Lower lobe of right lung (tissue), 2 donors: Measurements from ENCODE around the gene PEAK1. TPM values are rescaled to one million over a fixed set of nuclear protein-coding genes. Genes with fewer than 3 reads are reported as not detected.

Experiments
- ATAC-seq, 2 donors: fragments of 200-7000 bp; cut with Tn5 transposase; one replicate each; pipeline ENCODE4 v1.9.1; 2020 to 2022; ENCODE audit warnings: mild to moderate bottlenecking in 2 of 2, moderate library complexity in 2 of 2
- DNase-seq: peaks from one replicate; pipeline ENCODE4 v3.0.0-alpha.2; 2020
- H3K27ac ChIP-seq: fragments of 200-600 bp; one replicate; pipeline ENCODE4 v1.8.0; 2022
- H3K27me3 ChIP-seq: fragments of 200-600 bp; one replicate; pipeline ENCODE4 v1.8.0; 2022; ENCODE audit warnings: low read depth
- H3K36me3 ChIP-seq: fragments of 200-600 bp; one replicate; pipeline ENCODE4 v1.8.0; 2022; ENCODE audit warnings: mild to moderate bottlenecking
- H3K4me1 ChIP-seq: fragments of 200-600 bp; one replicate; pipeline ENCODE4 v1.8.0; 2022
- H3K4me3 ChIP-seq: fragments of 200-600 bp; one replicate; pipeline ENCODE4 v1.8.0; 2022; ENCODE audit warnings: mild to moderate bottlenecking
- H3K9me3 ChIP-seq: fragments of 200-600 bp; one replicate; pipeline ENCODE4 v1.8.0; 2022
- intact Hi-C: fragments of 100-400 bp; cut with DNase I; formaldehyde crosslinking; loops from one replicate; pipeline ENCODE4 v1.11.0; 2022
- total RNA-seq: library from RNA; stranded (reverse); fragmentation: NEBNext Ultra II Directional; extraction: Animal tissue kit (Norgen Biotek cat#: 25700); gene quantifications from one replicate; pipeline ENCODE4 v1.2.1, GENCODE V29; 2021
- TF ChIP-seq, protein P1 (sequence below): fragments of 200-600 bp; IDR thresholded peaks from one replicate; pipeline ENCODE4 v1.8.0; 2022; ENCODE audit warnings: antibody characterized with exemption, mild to moderate bottlenecking
- donor health status: DM: no; HTN: yes; CAD: no; lungs with severe emphysema.

PEAK1 gene
- total RNA-seq, 1 donor from 2014 or later = 112 TPM

DNA sequence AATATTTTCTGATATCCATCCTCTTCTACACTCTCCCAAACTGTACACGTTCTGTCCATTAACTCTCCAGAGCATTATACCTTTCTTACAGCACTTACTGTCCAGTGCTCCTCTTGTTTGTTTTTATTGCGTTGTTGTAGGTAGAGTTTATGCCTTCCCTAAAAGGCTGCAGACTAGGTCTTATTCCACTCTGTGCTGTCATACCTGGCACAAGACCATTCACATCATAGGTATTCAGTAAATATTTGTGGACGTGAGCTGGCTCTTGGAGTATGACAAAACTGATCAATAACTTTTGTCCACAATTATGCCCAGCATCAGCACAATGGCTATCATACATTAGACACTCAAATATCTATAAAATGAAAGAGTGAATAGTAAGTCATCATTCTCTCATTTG lies 5.2 kb upstream of the PEAK1 start:
- H3K27me3 ChIP-seq = no peaks in the 10 kb centered on the region
- ATAC-seq (no peak), DNase-seq (no peak)
- H3K27ac ChIP-seq = no peak overlapping the region
- intact Hi-C loops = no loop called here
- H3K4me3 ChIP-seq = no peak overlapping the region
- TF ChIP-seq, protein P1, sequence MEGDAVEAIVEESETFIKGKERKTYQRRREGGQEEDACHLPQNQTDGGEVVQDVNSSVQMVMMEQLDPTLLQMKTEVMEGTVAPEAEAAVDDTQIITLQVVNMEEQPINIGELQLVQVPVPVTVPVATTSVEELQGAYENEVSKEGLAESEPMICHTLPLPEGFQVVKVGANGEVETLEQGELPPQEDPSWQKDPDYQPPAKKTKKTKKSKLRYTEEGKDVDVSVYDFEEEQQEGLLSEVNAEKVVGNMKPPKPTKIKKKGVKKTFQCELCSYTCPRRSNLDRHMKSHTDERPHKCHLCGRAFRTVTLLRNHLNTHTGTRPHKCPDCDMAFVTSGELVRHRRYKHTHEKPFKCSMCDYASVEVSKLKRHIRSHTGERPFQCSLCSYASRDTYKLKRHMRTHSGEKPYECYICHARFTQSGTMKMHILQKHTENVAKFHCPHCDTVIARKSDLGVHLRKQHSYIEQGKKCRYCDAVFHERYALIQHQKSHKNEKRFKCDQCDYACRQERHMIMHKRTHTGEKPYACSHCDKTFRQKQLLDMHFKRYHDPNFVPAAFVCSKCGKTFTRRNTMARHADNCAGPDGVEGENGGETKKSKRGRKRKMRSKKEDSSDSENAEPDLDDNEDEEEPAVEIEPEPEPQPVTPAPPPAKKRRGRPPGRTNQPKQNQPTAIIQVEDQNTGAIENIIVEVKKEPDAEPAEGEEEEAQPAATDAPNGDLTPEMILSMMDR = no peak
- H3K36me3 ChIP-seq = no peaks in the 10 kb centered on the region
- H3K4me1 ChIP-seq = peaks cover 27% of the 10 kb centered on the region
- H3K9me3 ChIP-seq = no peaks in the 10 kb centered on the region

- H3K4me3 ChIP-seq = peak overlapping the region; percentile 93
- H3K27ac ChIP-seq = peak overlapping the region; percentile 89
- H3K36me3 ChIP-seq = no peaks in the 10 kb centered on the region
- DNase-seq (no peak), ATAC-seq (no peak)
- TF ChIP-seq, protein P1 = no peak
- peaks cover 43% of the 10 kb centered on the region for H3K4me1 ChIP-seq
- intact Hi-C loops = no loop called here
- no peaks in the 10 kb centered on the region for H3K9me3 ChIP-seq
- H3K27me3 ChIP-seq = no peaks in the 10 kb centered on the region
Measured at GRCh38 chr15:77421370-77421700, 1.4 kb upstream of the PEAK1 start.

DNA sequence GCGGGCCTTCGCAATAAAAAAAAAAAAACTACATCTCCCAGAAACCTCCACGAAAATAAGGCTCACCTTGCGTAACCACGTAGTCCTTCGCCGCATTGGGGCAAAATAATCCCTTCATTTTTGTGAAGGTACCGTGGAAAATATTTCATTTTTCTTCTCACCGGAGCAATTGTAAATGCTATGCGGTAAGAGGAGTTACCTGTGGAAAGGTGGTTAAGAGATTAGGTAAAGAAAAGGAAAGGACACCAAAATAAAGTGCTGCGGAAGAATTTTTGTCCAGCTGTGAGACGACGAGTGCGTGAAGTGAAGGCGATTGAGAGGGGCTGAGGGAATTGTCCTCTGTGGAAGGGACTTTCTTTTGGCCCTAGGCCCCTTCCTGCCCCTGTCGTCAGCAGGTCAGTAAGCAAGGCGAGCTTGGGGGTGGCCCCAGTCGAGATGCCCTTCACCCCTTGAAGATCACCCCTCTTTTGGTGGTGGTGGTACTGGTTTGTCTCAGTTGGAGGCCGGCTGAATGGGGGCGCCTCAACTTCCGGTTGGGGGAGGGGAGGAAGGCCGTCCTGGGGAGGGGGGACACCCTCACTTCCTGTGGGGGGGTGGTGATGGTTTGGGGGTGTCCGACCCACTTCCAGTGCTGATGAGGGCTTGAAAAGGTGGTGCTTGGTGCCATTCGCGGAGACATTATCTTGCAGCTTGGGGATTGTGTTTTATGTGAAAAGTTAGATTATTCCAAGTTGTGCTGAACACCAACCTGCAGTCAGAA lies 886 bp upstream of the PEAK1 start, which contains the start of gene HMG20A:
TSS of gene HMG20A (plus strand) at position 279 of the 760 bp plus-strand sequence. CDS start 37,520 bp downstream, outside the sequence.
- intact Hi-C loops = no loop called here
- peak; percentile 54 for DNase-seq

GRCh38 chr15:77418966-77419835 lies 703 bp downstream of the PEAK1 start:
- DNase-seq (peak; percentile 52), ATAC-seq (no peak)
- H3K4me1 ChIP-seq = peaks cover 56% of the 10 kb centered on the region
- H3K27ac ChIP-seq = peak overlapping the region; percentile 89
- no peaks in the 10 kb centered on the region for H3K27me3 ChIP-seq
- TF ChIP-seq, protein P1 = peak; percentile 31
- intact Hi-C loops = no loop called here
- H3K4me3 ChIP-seq = peak overlapping the region; percentile 93
- no peaks in the 10 kb centered on the region for H3K9me3 ChIP-seq
- no peaks in the 10 kb centered on the region for H3K36me3 ChIP-seq

More for the DNA sequence above, 886 bp upstream of the PEAK1 start, which contains the start of gene HMG20A:
- Histone ChIP-seq H3K27me3 (no peaks in the 10 kb centered on the region), H3K4me1 (peaks cover 48% of the 10 kb centered on the region), H3K27ac (peak within 1 kb of the TSS; percentile 89), H3K36me3 (no peaks in the 10 kb centered on the region), H3K4me3 (peak within 1 kb of the TSS; percentile 93), H3K9me3 (no peaks in the 10 kb centered on the region)
- TF ChIP-seq, protein P1 = no peak
- ATAC-seq = peak; percentile 62 to 75

- Histone ChIP-seq H3K36me3 (no peaks in the 10 kb centered on the region), H3K4me3 (peak overlapping the region; percentile 93), H3K27ac (peak overlapping the region; percentile 89), H3K27me3 (no peaks in the 10 kb centered on the region), H3K9me3 (no peaks in the 10 kb centered on the region), H3K4me1 (peaks cover 54% of the 10 kb centered on the region)
- ATAC-seq (no peak), DNase-seq (no peak)
- TF ChIP-seq, protein P1 = no peak
- intact Hi-C loops = no loop called here
Measured at GRCh38 chr15:77418391-77418965, 1.4 kb downstream of the PEAK1 start.
